Trophoblast cell (in vitro differentiated cells and primary cell): Measurements from ENCODE around the gene AKAP7.
A peak's percentile ranks its signal among the peaks of the same experiment; 100 is the strongest.

ENCODE experiments used
- DNase-seq, 2 donors: peaks; one replicate each; pipeline ENCODE4 v3.0.0-alpha.2; 2016
- H2AFZ ChIP-seq: 2 replicates; pipeline ENCODE4 v1.6.1; 2013; ENCODE audit warnings: low read length, moderate library complexity, mild to moderate bottlenecking; ENCODE audit not compliant: insufficient read depth, poor library complexity
- H2AK5ac ChIP-seq: 2 replicates; pipeline ENCODE4 v1.6.1; 2013; ENCODE audit warnings: mild to moderate bottlenecking, low read length
- H2BK120ac ChIP-seq: 2 replicates; pipeline ENCODE4 v1.6.1; 2013; ENCODE audit warnings: low read length, mild to moderate bottlenecking, moderate library complexity; ENCODE audit not compliant: insufficient read depth, poor library complexity
- H2BK12ac ChIP-seq: 2 replicates; pipeline ENCODE4 v1.6.1; 2013; ENCODE audit warnings: mild to moderate bottlenecking, low read length, moderate library complexity
- H2BK5ac ChIP-seq: 2 replicates; pipeline ENCODE4 v1.6.1; 2013; ENCODE audit warnings: low read length, low read depth, moderate library complexity, mild to moderate bottlenecking; ENCODE audit not compliant: poor library complexity
- H3K14ac ChIP-seq: 2 replicates; pipeline ENCODE4 v1.6.1; 2013; ENCODE audit warnings: mild to moderate bottlenecking, low read length
- H3K18ac ChIP-seq: 2 replicates; pipeline ENCODE4 v1.6.1; 2013; ENCODE audit warnings: mild to moderate bottlenecking, low read length
- H3K23ac ChIP-seq: 2 replicates; pipeline ENCODE4 v1.6.1; 2013; ENCODE audit warnings: low read length
- H3K27ac ChIP-seq: 2 replicates; pipeline ENCODE4 v1.5.1; 2013; ENCODE audit warnings: low read depth, mild to moderate bottlenecking, inconsistent platforms, low read length, moderate library complexity
- H3K27me3 ChIP-seq: 2 replicates; pipeline ENCODE4 v1.6.1; 2013; ENCODE audit warnings: inconsistent platforms, mild to moderate bottlenecking, low read length, moderate library complexity; ENCODE audit not compliant: insufficient read depth
- H3K36me3 ChIP-seq, 2 experiments: 1 replicate in 1 of 2; 2 replicates in 1 of 2; pipeline ENCODE4 v1.6.1; 2013; ENCODE audit warnings: low read length in 2 of 2, mild to moderate bottlenecking in 2 of 2, moderate library complexity in 1 of 2; ENCODE audit not compliant: insufficient read depth in 2 of 2, control insufficient read depth in 1 of 2
- H3K4ac ChIP-seq: 2 replicates; pipeline ENCODE4 v1.6.1; 2013; ENCODE audit warnings: low read depth, mild to moderate bottlenecking, low read length, moderate library complexity
- H3K4me1 ChIP-seq, 2 experiments: 1 replicate in 1 of 2; 2 replicates in 1 of 2; pipeline ENCODE4 v1.6.1; 2013; ENCODE audit warnings: low read length in 2 of 2, mild to moderate bottlenecking in 2 of 2, moderate library complexity in 1 of 2; ENCODE audit not compliant: insufficient read depth in 2 of 2, control insufficient read depth in 1 of 2
- H3K4me2 ChIP-seq: 2 replicates; pipeline ENCODE4 v1.6.1; 2013; ENCODE audit warnings: inconsistent platforms, mild to moderate bottlenecking, low read length, moderate library complexity
- H3K4me3 ChIP-seq: 2 replicates; pipeline ENCODE4 v1.5.1; 2013; ENCODE audit warnings: mild to moderate bottlenecking, low read depth, low read length, inconsistent platforms
- H3K79me1 ChIP-seq: one replicate; pipeline ENCODE4 v1.6.1; 2013; ENCODE audit warnings: low read length
- H3K79me2 ChIP-seq: 2 replicates; pipeline ENCODE4 v1.6.1; 2013; ENCODE audit warnings: low read length, mild to moderate bottlenecking; ENCODE audit not compliant: control insufficient read depth, insufficient read depth, poor library complexity
- H3K9ac ChIP-seq: 2 replicates; pipeline ENCODE4 v1.6.1; 2013; ENCODE audit warnings: mild to moderate bottlenecking, low read length
- H3K9me3 ChIP-seq: 2 replicates; pipeline ENCODE4 v1.6.1; 2013; ENCODE audit warnings: low read depth, mild to moderate bottlenecking, control low read depth, inconsistent platforms, low read length; ENCODE audit not compliant: insufficient read depth
- H4K12ac ChIP-seq: 2 replicates; pipeline ENCODE4 v1.6.1; 2013; ENCODE audit warnings: low read depth, mild to moderate bottlenecking, low read length, moderate library complexity
- H4K8ac ChIP-seq: 2 replicates; pipeline ENCODE4 v1.6.1; 2013; ENCODE audit warnings: low read depth, mild to moderate bottlenecking, low read length, moderate library complexity
- H4K91ac ChIP-seq: one replicate; pipeline ENCODE4 v1.6.1; 2013; ENCODE audit warnings: low read depth, mild to moderate bottlenecking, low read length, moderate library complexity
- WGBS: extraction: QIAGEN DNeasy Blood & Tissue Kit; methylation state at CpG from one replicate; pipeline ENCODE4 v1.1.7; 2013; ENCODE audit warnings: missing lambda C conversion rate; ENCODE audit not compliant: insufficient read length, insufficient coverage; ENCODE audit errors: extremely low coverage; 5-methylcytosine and 5-hydroxymethylcytosine counted together

The AKAP7 gene

GRCh38 chr6:131183427-131184095, 48.3 kb downstream of the AKAP7 start:
- Histone ChIP-seq H3K4me3 (no peak overlapping the region), H3K27me3 (no peaks in the 10 kb centered on the region), H3K4me1 (peaks cover 0 to 1% of the 10 kb centered on the region in 2 experiments), H3K14ac (no peak overlapping the region), H3K36me3 (no peaks in the 10 kb centered on the region), H3K4ac (no peak overlapping the region), H3K27ac (no peak overlapping the region), H2BK120ac (no peak overlapping the region), H3K79me2 (no peaks in the 10 kb centered on the region), H4K8ac (no peak overlapping the region), H3K18ac (no peak overlapping the region), H4K12ac (no peak overlapping the region), H2AFZ (no peak overlapping the region), H3K79me1 (no peaks in the 10 kb centered on the region), H2BK12ac (no peak overlapping the region), H3K9ac (no peak overlapping the region), H4K91ac (no peak overlapping the region), H3K9me3 (peaks cover 2% of the 10 kb centered on the region), H3K23ac (no peak overlapping the region), H2BK5ac (no peak overlapping the region), H3K4me2 (no peak overlapping the region), H2AK5ac (no peak overlapping the region)
- no peak for DNase-seq
- WGBS = no CpG with 5 or more reads among the region's 5 CpGs

GRCh38 chr6:131191590-131191989, 56.3 kb downstream of the AKAP7 start:
- no peak overlapping the region for H4K8ac ChIP-seq
- H3K18ac ChIP-seq = no peak overlapping the region
- H3K9ac ChIP-seq = no peak overlapping the region
- H3K9me3 ChIP-seq = no peaks in the 10 kb centered on the region
- H3K27ac ChIP-seq = no peak overlapping the region
- H3K27me3 ChIP-seq = no peaks in the 10 kb centered on the region
- H2AK5ac ChIP-seq = no peak overlapping the region
- DNase-seq = no peak
- H2AFZ ChIP-seq = no peak overlapping the region
- WGBS = no CpG with 5 or more reads among the region's 3 CpGs
- no peak overlapping the region for H4K12ac ChIP-seq
- no peaks in the 10 kb centered on the region for H3K4me1 ChIP-seq
- H3K79me2 ChIP-seq = no peaks in the 10 kb centered on the region
- H2BK12ac ChIP-seq = no peak overlapping the region
- H3K79me1 ChIP-seq = no peaks in the 10 kb centered on the region
- no peak overlapping the region for H2BK120ac ChIP-seq
- H4K91ac ChIP-seq = no peak overlapping the region
- no peak overlapping the region for H3K4ac ChIP-seq
- H3K4me3 ChIP-seq = no peak overlapping the region
- no peak overlapping the region for H3K14ac ChIP-seq
- H2BK5ac ChIP-seq = no peak overlapping the region
- H3K23ac ChIP-seq = no peak overlapping the region
- no peaks in the 10 kb centered on the region for H3K36me3 ChIP-seq
- no peak overlapping the region for H3K4me2 ChIP-seq

GRCh38 chr6:131197716-131198115, 62.4 kb downstream of the AKAP7 start:
- H4K91ac ChIP-seq = no peak overlapping the region
- H3K14ac ChIP-seq = no peak overlapping the region
- H3K79me2 ChIP-seq = no peaks in the 10 kb centered on the region
- no peak overlapping the region for H3K27ac ChIP-seq
- H4K8ac ChIP-seq = no peak overlapping the region
- H3K18ac ChIP-seq = no peak overlapping the region
- no peaks in the 10 kb centered on the region for H3K36me3 ChIP-seq
- no peaks in the 10 kb centered on the region for H3K79me1 ChIP-seq
- no peak overlapping the region for H3K4ac ChIP-seq
- no peak overlapping the region for H2AFZ ChIP-seq
- H2BK5ac ChIP-seq = no peak overlapping the region
- H3K9me3 ChIP-seq = no peaks in the 10 kb centered on the region
- DNase-seq = no peak
- H3K4me2 ChIP-seq = no peak overlapping the region
- no peak overlapping the region for H2AK5ac ChIP-seq
- H3K27me3 ChIP-seq = no peaks in the 10 kb centered on the region
- no peak overlapping the region for H3K23ac ChIP-seq
- no peak overlapping the region for H4K12ac ChIP-seq
- H2BK12ac ChIP-seq = no peak overlapping the region
- H3K9ac ChIP-seq = no peak overlapping the region
- H2BK120ac ChIP-seq = no peak overlapping the region
- no CpG with 5 or more reads among the region's 8 CpGs for WGBS
- H3K4me1 ChIP-seq = no peaks in the 10 kb centered on the region
- H3K4me3 ChIP-seq = no peak overlapping the region

- no peaks in the 10 kb centered on the region for H3K4me1 ChIP-seq
- H4K91ac ChIP-seq = no peak overlapping the region
- no peaks in the 10 kb centered on the region for H3K36me3 ChIP-seq
- no CpG with 5 or more reads among the region's 10 CpGs for WGBS
- H4K12ac ChIP-seq = no peak overlapping the region
- no peaks in the 10 kb centered on the region for H3K79me2 ChIP-seq
- no peak overlapping the region for H3K9ac ChIP-seq
- peak; percentile 27 to 50 for DNase-seq
- H3K4me2 ChIP-seq = no peak overlapping the region
- H3K27ac ChIP-seq = no peak overlapping the region
- H3K18ac ChIP-seq = no peak overlapping the region
- H2BK12ac ChIP-seq = no peak overlapping the region
- H3K23ac ChIP-seq = no peak overlapping the region
- H4K8ac ChIP-seq = no peak overlapping the region
- no peak overlapping the region for H2AFZ ChIP-seq
- no peak overlapping the region for H2AK5ac ChIP-seq
- H3K27me3 ChIP-seq = no peaks in the 10 kb centered on the region
- H2BK120ac ChIP-seq = no peak overlapping the region
- H3K9me3 ChIP-seq = no peaks in the 10 kb centered on the region
- no peak overlapping the region for H2BK5ac ChIP-seq
- H3K79me1 ChIP-seq = no peaks in the 10 kb centered on the region
- no peak overlapping the region for H3K4me3 ChIP-seq
- no peak overlapping the region for H3K4ac ChIP-seq
- no peak overlapping the region for H3K14ac ChIP-seq
Observed at GRCh38 chr6:131199568-131200272, 64.5 kb downstream of the AKAP7 start.
